Activated CD4-positive, alpha-beta memory T cell treated with anti-CD3 and anti-CD28 coated beads for 36 hours (primary cell): ENCODE results near the gene IGHMBP2. TPM values are rescaled to one million over a fixed set of nuclear protein-coding genes. Genes with fewer than 3 reads are reported as not detected.

Experiments
- CTCF ChIA-PET: fragments of 350-600 bp; sonication (Branson Sonifier 250); formaldehyde crosslinking; loops from one replicate; lab custom pipeline; 2021; ENCODE audit warnings: antibody characterized with exemption, inconsistent platforms; lab: Charles Lee
- POLR2A ChIA-PET: fragments of 350-600 bp; sonication (Branson Sonifier 250); formaldehyde crosslinking; loops from one replicate; lab custom pipeline; 2021; ENCODE audit warnings: antibody characterized with exemption; lab: Charles Lee
- DNase-seq: peaks from one replicate; pipeline ENCODE4 v3.0.0-alpha.2; 2020
- H3K27ac Mint-ChIP-seq: one replicate; pipeline ENCODE4 v1.8.0; 2021; ENCODE audit warnings: mixed read lengths
- H3K27me3 Mint-ChIP-seq: one replicate; pipeline ENCODE4 v1.8.0; 2021; ENCODE audit warnings: mixed read lengths
- H3K36me3 Mint-ChIP-seq: one replicate; pipeline ENCODE4 v1.8.0; 2021; ENCODE audit warnings: mixed read lengths
- H3K4me1 Mint-ChIP-seq: one replicate; pipeline ENCODE4 v1.8.0; 2021; ENCODE audit warnings: low read depth, mixed read lengths
- H3K4me3 Mint-ChIP-seq: one replicate; pipeline ENCODE4 v1.8.0; 2021; ENCODE audit warnings: mild to moderate bottlenecking, mixed read lengths
- H3K9me3 Mint-ChIP-seq: one replicate; pipeline ENCODE4 v1.8.0; 2021; ENCODE audit warnings: mixed read lengths
- intact Hi-C: fragments of 100-400 bp; cut with micrococcal nuclease; formaldehyde crosslinking; loops from one replicate; pipeline ENCODE4 v1.15.1; 2023
- total RNA-seq, 2 experiments: library from RNA; stranded (reverse); gene quantifications; one replicate each; pipeline ENCODE4 v1.2.3, GENCODE V29; 2021

The IGHMBP2 gene
- total RNA-seq, 2 experiments from 2014 or later, result 24.4 to 24.8 TPM

DNA sequence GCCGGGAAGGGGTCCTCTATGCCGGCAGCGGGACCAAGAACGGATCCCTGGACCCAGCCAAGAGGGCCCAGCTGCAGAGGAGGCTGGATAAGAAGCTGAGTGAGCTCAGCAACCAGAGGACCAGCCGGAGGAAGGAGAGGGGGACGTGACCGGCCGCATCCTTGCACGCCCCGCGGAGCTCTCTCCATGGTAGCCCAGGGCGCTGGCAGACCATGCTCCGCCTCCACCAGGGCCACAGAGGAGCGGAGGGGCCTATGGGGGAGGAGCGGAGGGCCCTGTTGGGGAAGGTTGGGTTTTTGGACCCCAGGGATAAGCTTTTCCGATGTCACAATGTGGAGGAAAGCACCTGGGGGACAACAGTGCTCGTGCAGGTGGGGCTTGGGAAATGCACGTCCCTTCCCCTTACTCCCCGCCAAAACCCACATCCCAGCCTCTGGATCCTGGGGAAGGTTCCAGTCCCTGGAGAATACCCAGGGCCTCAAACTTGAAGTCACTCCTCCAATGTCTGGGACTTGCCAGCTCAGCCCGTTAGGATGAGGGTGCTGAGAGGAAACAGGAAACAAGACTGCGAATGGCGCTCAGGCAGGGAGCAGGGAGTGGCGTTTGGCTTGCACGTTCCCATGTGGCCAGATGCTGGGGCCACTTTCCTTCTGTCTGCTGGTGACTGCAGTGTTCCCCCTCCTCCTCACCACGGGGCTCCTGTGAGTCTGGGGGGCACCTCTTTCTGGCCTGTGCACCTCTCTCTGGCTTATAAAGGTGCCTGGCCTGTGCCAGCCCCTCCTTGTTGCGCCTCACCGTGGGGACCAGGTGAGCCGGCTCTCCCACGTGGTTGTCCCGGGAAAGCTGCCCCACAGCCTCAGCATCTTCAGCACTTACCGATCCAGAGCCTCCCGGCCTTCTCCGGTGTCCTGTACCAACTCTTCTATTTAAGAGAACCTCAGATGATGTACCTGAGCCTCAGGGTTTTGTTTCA lies 36.2 kb downstream of the IGHMBP2 start:
- Mint-ChIP-seq H3K4me1 (no peaks in the 10 kb centered on the region), H3K9me3 (no peaks in the 10 kb centered on the region), H3K27ac (no peak overlapping the region), H3K4me3 (no peak overlapping the region), H3K27me3 (no peaks in the 10 kb centered on the region), H3K36me3 (peaks cover 7% of the 10 kb centered on the region)
- intact Hi-C loops, result no loop called here
- CTCF ChIA-PET, result no interaction called here
- no peak for DNase-seq
- POLR2A ChIA-PET, result no interaction called here

DNA sequence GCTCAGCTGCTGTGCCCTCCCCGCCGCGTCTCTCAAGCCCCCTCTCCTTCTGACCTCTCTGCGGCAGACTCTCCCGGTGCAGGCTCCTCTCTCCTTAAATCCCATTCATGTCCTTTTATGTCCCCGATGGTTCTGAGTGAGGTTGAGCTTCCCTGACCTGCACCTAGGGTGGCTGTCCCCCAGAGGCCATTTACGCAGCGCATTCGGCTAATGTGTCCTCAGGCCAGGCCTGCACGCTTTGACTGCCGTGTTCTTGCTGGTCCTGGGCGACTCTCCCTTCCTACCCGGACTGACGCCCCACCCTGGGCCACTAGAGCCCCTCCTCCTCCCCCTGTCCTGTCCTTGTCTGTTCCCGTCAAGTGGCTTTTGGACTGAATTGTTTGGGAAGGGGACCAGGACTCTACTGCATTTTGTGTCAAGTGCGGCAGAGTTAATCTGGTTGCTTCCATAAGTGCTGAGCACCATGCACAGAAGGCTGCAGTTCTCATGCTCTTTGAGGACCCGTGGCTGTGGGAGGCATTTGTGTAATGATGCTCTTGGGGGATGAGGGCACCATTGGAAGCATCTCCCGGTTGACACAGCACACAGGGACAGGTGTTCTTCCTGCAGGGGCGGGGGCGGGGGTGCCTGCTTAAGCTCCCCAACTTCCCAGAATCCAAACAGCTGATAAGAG lies 37.1 kb downstream of the IGHMBP2 start:
- ChIA-PET CTCF (no interaction called here), POLR2A (no interaction called here)
- Mint-ChIP-seq H3K36me3 (peaks cover 7% of the 10 kb centered on the region), H3K27ac (no peak overlapping the region), H3K9me3 (no peaks in the 10 kb centered on the region), H3K4me3 (no peak overlapping the region), H3K27me3 (no peaks in the 10 kb centered on the region), H3K4me1 (no peaks in the 10 kb centered on the region)
- DNase-seq, result no peak
- intact Hi-C loops, result no loop called here

DNA sequence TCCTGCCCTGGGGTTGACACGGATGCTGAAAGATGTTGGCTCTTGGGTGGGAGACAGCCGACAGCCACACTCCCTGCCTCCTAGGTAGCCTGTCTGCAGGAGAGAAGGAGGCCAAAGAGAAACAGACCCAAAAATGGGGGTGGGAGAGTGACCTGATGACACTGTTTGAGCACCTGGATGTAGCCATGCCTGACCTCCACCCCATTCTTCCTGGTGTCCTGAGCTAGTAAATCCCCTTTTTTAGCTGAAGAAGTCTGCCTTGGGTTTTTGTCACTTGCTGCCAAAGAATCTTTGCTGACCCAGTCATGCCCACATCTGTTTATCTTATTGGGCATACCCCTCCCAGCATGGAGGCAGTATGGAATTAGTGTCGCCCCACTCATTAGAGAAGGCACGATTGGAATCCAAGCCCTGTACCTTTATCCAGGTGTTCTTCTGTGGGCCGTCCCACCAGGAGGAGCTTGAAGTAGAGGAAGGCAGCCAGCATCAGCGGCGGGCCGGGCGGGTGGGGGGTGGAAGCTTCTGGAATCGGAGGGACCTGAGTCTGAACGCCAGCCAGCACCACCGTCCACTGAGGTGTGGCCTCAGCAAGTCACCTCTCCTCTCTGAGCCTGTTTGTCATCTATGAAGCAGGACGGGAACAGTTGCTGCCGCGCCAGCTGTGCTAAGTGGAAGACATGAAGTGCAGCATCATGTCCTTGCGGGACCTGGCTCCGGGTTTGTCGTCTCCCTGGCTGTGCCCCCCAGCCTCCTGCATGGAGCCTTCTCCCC lies 37.8 kb downstream of the IGHMBP2 start:
- intact Hi-C loops, result no loop called here
- Mint-ChIP-seq H3K4me3 (no peak overlapping the region), H3K36me3 (peaks cover 7% of the 10 kb centered on the region), H3K4me1 (no peaks in the 10 kb centered on the region), H3K9me3 (no peaks in the 10 kb centered on the region), H3K27me3 (no peaks in the 10 kb centered on the region), H3K27ac (no peak overlapping the region)
- ChIA-PET CTCF (no interaction called here), POLR2A (no interaction called here)
- DNase-seq, result no peak

DNA sequence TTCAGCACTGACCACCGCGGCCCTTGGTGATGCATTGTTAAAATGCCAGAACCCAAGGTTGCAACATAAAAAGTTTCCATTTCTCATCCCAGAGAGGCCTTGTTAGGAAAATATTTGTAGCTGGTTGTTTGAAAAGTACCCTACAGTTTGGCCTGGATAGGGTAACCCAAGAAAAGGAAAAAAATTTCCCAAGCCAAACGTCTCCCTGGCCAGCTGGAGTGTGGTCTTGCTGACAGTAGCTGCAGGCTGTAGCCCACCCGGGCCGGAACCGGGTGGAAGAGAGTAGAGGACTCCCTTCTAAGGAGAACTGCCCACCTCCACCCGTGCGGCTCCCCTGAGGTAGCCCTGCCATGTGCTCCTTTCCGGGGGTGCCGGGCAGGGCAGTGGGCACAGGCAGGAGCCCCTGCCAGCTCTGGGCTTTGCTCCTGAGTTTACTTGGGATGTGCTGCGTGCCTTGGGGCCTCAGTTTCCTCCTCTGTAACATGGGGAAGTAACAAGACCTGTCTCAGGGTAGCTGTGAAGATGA lies 38.5 kb downstream of the IGHMBP2 start:
- no peak overlapping the region for H3K27ac Mint-ChIP-seq
- no peaks in the 10 kb centered on the region for H3K27me3 Mint-ChIP-seq
- DNase-seq, result no peak
- H3K4me3 Mint-ChIP-seq, result no peak overlapping the region
- peaks cover 7% of the 10 kb centered on the region for H3K36me3 Mint-ChIP-seq
- ChIA-PET POLR2A (no interaction called here), CTCF (no interaction called here)
- intact Hi-C loops, result no loop called here
- H3K9me3 Mint-ChIP-seq, result no peaks in the 10 kb centered on the region
- no peaks in the 10 kb centered on the region for H3K4me1 Mint-ChIP-seq

DNA sequence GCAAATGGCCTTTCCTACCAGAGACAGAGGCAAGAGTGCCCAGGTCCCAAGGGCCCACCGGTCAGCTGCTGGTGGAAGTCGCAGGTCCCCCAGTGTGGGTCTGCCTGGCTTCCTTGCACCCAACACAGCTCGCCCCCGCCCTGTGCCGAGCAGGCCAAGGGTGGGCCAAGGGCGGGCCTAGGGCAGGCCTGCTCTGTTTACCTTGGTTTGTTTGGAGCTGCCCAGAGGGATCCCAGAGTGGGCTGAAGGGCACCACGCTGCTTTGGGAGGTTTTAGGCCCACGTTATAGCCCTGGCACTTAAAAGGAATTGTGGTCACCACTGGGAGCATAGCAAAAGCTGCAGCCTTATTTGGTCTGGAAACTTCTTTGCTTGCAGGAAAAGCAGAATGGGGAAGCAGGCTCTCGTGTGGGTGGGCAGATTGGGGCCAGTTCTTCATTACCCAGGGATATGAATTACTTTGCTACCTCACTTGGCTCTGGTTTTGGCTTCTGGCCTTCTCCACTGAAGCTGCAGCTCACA lies 39.1 kb downstream of the IGHMBP2 start:
- POLR2A ChIA-PET, result no interaction called here
- no peaks in the 10 kb centered on the region for H3K9me3 Mint-ChIP-seq
- DNase-seq, result no peak
- no peak overlapping the region for H3K27ac Mint-ChIP-seq
- no peak overlapping the region for H3K4me3 Mint-ChIP-seq
- H3K27me3 Mint-ChIP-seq, result no peaks in the 10 kb centered on the region
- no peaks in the 10 kb centered on the region for H3K4me1 Mint-ChIP-seq
- intact Hi-C loops, result no loop called here
- H3K36me3 Mint-ChIP-seq, result peaks cover 6% of the 10 kb centered on the region
- CTCF ChIA-PET, result no interaction called here

DNA sequence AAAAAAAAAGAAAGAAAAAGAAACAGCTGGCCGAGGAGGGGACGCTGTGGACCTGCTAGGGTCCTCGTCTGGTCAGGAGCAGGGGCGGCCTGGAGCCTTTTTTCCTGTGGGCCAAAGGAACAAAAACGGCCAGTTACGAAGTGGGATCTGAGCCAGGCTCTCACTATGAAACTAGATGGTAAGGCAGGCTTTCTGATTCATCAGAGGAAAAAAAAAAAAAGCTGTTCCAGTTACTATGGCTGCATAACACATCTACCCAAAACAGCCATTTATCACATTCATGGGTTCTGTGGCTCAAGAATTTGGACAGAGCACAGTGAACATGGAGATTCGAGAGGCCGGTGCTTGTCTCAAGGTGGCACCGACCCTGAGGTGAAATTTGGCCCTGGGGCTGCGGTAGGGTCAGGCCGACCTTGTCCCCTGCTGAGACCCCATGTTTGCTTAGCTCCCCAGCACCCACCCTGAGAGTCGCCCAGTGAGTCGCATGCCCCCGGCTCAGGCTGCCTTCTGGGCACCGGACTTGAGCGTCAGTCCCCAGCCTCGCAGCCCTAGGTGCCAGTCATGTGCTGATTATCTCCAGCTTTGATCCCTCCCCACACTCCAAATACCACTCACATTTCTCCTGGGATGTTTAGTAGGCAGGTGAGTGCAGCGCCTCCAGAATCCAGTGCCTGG lies 42.9 kb downstream of the IGHMBP2 start:
- H3K9me3 Mint-ChIP-seq, result no peaks in the 10 kb centered on the region
- ChIA-PET POLR2A (no interaction called here), CTCF (no interaction called here)
- H3K4me1 Mint-ChIP-seq, result no peaks in the 10 kb centered on the region
- H3K27me3 Mint-ChIP-seq, result no peaks in the 10 kb centered on the region
- no peak overlapping the region for H3K4me3 Mint-ChIP-seq
- H3K27ac Mint-ChIP-seq, result no peak overlapping the region
- intact Hi-C loops, result no loop called here
- no peak for DNase-seq
- H3K36me3 Mint-ChIP-seq, result no peaks in the 10 kb centered on the region

DNA sequence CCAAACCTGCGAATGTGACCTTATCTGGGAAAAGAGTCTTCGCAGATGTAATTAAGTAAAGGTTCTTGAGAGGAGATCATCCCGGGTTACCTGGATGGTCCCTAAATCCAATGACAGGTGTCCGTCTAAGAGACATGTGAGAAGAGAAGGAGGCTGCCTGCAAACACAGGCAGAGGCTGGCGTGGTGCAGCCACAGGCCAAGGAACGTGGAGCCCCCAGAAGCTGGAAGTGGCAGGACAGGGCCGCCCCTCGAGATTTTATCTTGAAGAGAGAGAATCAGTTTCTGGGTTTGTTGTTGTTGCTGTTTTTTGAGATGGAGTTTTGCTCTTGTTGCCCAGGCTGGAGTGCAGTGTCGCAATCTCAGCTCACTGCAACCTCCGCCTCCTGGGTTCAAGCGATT lies 43.5 kb downstream of the IGHMBP2 start:
- Mint-ChIP-seq H3K36me3 (no peaks in the 10 kb centered on the region), H3K4me1 (no peaks in the 10 kb centered on the region), H3K9me3 (no peaks in the 10 kb centered on the region), H3K27ac (no peak overlapping the region), H3K27me3 (no peaks in the 10 kb centered on the region), H3K4me3 (no peak overlapping the region)
- intact Hi-C loops, result no loop called here
- DNase-seq, result no peak
- ChIA-PET CTCF (no interaction called here), POLR2A (no interaction called here)

DNA sequence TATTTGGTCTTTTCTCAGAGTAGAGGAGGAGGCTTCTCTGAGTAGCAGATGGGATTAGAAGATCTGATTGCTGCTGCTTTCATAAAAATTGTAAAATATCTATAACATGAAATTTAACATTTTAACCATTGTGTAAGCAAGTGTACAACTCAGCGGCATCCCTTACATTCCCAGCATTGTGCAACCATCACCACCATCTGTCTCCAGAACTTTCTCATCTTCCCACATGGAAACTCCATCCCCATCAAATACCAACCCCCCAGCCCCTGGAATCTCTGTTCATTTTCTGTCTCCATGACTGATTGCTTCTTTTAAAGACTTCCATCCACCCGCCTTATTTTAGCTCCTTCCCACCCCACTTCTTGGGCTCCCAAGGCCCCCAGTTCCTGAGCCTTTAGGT lies 44.8 kb downstream of the IGHMBP2 start:
- Mint-ChIP-seq H3K4me3 (no peak overlapping the region), H3K27ac (no peak overlapping the region), H3K4me1 (no peaks in the 10 kb centered on the region), H3K9me3 (no peaks in the 10 kb centered on the region), H3K27me3 (no peaks in the 10 kb centered on the region), H3K36me3 (no peaks in the 10 kb centered on the region)
- CTCF ChIA-PET, result no interaction called here
- intact Hi-C loops, result no loop called here
- POLR2A ChIA-PET, result interaction anchor here (1.2 kb wide), 1 partner anchor 9 kb away, joined by 3 read pairs; no protein-coding TSS in a partner anchor
- no peak for DNase-seq

DNA sequence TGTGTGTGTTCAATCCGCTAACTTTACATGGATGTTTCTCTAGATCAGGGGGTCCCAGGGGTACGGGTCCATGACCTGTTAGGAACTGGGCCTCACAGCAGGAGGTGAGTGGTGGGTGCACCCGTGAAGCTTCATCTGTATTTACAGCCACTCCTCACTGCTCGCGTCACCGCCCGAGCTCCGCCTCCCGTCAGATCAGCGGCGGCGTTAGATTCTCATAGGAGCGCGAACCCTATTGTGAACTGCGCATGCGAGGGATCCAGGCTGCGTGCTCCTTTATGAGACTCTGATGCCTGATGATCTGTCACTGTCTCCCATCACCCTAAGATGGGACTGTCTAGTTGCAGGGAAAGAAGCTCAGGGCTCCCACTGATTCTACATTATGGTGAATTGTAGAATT lies 45.2 kb downstream of the IGHMBP2 start:
- POLR2A ChIA-PET, result interaction anchor here (1.2 kb wide), 1 partner anchor 8 kb away, joined by 3 read pairs; no protein-coding TSS in a partner anchor
- intact Hi-C loops, result no loop called here
- Mint-ChIP-seq H3K27me3 (no peaks in the 10 kb centered on the region), H3K27ac (no peak overlapping the region), H3K36me3 (no peaks in the 10 kb centered on the region), H3K9me3 (no peaks in the 10 kb centered on the region), H3K4me1 (no peaks in the 10 kb centered on the region), H3K4me3 (no peak overlapping the region)
- CTCF ChIA-PET, result no interaction called here
- DNase-seq, result no peak

DNA sequence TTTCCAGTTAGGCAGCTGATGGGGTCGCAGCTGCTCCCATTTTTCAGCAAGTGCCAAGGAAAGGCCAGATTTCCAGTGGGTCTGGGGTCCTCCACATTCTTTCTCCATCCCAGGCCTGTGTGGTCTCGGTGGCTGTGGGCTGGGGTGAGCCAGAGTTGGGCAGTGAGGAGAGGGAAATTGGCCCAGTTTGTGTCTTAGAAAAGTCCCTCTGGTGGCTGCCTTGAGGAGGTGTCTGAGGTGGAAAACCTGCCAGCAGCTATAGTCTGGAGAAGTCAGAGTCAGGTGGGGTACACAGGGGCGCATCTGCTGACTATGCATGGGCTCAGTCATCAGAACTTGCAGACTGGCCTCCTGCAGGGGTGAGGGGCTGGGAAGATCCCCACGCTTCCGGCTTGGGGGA lies 46.6 kb downstream of the IGHMBP2 start:
- ChIA-PET POLR2A (no interaction called here), CTCF (interaction anchor here (0.6 kb wide), 1 partner anchor 354 kb away, joined by 3 read pairs; no protein-coding TSS in a partner anchor)
- intact Hi-C loops, result no loop called here
- DNase-seq, result no peak
- Mint-ChIP-seq H3K4me3 (no peak overlapping the region), H3K36me3 (no peaks in the 10 kb centered on the region), H3K4me1 (no peaks in the 10 kb centered on the region), H3K9me3 (no peaks in the 10 kb centered on the region), H3K27ac (no peak overlapping the region), H3K27me3 (no peaks in the 10 kb centered on the region)

DNA sequence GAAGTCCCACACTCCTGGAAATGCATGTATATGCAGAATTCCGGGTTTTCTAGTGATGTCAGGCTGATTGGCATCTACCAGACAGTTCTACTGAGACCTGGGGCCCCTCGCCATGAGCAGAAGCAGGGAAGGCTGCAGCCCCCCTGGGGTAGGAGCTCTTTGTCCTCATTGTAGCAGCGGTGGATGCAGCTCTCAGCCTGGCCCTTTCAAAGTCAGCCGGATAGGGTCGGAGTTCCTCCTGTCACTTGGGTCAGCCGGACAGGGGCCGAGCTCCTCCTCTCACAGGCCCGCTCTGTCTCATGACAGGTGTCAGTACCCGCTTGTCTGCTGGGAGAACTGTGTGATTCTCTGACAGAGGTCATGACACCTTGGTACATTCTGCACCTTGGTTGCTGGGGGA lies 47.1 kb downstream of the IGHMBP2 start:
- H3K27me3 Mint-ChIP-seq, result no peaks in the 10 kb centered on the region
- POLR2A ChIA-PET, result no interaction called here
- intact Hi-C loops, result no loop called here
- H3K36me3 Mint-ChIP-seq, result no peaks in the 10 kb centered on the region
- H3K9me3 Mint-ChIP-seq, result no peaks in the 10 kb centered on the region
- CTCF ChIA-PET, result interaction anchor here (0.6 kb wide), 1 partner anchor 353 kb away, joined by 3 read pairs; no protein-coding TSS in a partner anchor
- DNase-seq, result no peak
- H3K4me1 Mint-ChIP-seq, result no peaks in the 10 kb centered on the region
- H3K27ac Mint-ChIP-seq, result no peak overlapping the region
- no peak overlapping the region for H3K4me3 Mint-ChIP-seq
